ENCODE results near the gene PDGFC. TPM values are rescaled to one million over a fixed set of nuclear protein-coding genes. Genes with fewer than 3 reads are reported as not detected.

The PDGFC gene
- total and polyA plus RNA-seq, 8 donors, result 4.9 to 39.8 (median 10.8) TPM

DNA sequence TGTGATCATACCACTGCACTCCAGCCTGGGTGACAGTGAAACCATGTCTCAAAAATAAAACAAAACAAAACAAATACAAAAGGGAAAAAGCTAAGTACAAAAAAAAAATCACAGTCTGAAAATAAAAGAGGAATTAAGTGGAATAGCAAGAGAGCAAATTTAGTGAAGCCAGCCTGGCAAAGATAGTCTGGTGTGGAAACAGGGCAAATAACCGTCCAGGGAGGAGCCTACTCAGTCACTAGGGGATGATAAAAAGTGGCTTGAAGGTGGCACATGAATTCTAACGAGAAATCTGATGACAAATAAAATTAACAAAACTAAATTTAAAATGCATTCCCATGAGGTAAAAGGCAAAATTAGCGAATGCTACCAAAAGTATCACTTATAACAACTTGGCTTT is 8.2 kb downstream of the PDGFC start:
- intact Hi-C loops (cut with DNase I; ENCODE audit: low total_unique reads), result no loop called here
- no peak for DNase-seq
- TF ChIP-seq, protein P1, sequence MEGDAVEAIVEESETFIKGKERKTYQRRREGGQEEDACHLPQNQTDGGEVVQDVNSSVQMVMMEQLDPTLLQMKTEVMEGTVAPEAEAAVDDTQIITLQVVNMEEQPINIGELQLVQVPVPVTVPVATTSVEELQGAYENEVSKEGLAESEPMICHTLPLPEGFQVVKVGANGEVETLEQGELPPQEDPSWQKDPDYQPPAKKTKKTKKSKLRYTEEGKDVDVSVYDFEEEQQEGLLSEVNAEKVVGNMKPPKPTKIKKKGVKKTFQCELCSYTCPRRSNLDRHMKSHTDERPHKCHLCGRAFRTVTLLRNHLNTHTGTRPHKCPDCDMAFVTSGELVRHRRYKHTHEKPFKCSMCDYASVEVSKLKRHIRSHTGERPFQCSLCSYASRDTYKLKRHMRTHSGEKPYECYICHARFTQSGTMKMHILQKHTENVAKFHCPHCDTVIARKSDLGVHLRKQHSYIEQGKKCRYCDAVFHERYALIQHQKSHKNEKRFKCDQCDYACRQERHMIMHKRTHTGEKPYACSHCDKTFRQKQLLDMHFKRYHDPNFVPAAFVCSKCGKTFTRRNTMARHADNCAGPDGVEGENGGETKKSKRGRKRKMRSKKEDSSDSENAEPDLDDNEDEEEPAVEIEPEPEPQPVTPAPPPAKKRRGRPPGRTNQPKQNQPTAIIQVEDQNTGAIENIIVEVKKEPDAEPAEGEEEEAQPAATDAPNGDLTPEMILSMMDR (IDR thresholded peaks at IDR 0.05), result no peak
- no peak for TF ChIP-seq POLR2AphosphoS5 (IDR thresholded peaks at IDR 0.05)
- TF ChIP-seq EP300 (IDR thresholded peaks at IDR 0.05), result no peak
- no peak for TF ChIP-seq POLR2A (IDR thresholded peaks at IDR 0.05)
- 59 to 84% (median 75%) methylated on average over 3 of the region's 3 CpGs for WGBS, 5 donors
- no peak overlapping the region for H3K4me3 ChIP-seq
- no peaks in the 10 kb centered on the region for H3K36me3 ChIP-seq
- H3K27ac ChIP-seq, result peak overlapping the region in 3 of 5 donors; percentile 62 to 75 (median 63)
- H3K4me1 ChIP-seq, result peaks cover 0 to 73% (median 38%) of the 10 kb centered on the region in 4 donors
- H3K27me3 ChIP-seq, result no peaks in the 10 kb centered on the region
- no peaks in the 10 kb centered on the region for H3K9me3 ChIP-seq

DNA sequence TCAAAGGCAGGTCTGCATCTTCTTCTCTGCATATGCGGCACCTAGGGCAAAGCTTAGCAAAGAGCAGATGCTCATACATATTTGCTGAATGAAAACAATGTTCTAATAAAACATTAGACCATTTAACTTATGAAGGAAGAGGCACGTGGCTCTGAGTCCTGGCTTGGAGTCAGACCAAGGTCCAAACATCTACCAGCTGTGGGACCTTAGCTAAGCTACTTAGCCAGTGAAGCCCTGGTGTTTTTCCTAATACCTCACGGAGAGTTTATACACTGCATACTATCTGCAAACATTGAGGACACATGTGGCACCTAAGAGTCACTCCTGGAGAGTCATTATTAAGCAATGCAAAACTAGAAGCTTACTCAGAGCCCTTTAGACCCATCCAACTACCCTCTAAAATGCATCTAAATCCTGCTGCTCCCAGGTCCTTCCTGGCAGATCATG is 9.0 kb downstream of the PDGFC start:
- H3K9me3 ChIP-seq, result no peaks in the 10 kb centered on the region
- 16 to 27% (median 22%) methylated on average over 3 of the region's 3 CpGs for WGBS, 5 donors
- H3K4me3 ChIP-seq, result no peak overlapping the region
- TF ChIP-seq, protein P1 (IDR thresholded peaks at IDR 0.05), result no peak
- peak in 1 of 3 donors; percentile 68 for TF ChIP-seq POLR2AphosphoS5 (IDR thresholded peaks at IDR 0.05)
- no peaks in the 10 kb centered on the region for H3K27me3 ChIP-seq
- no peaks in the 10 kb centered on the region for H3K36me3 ChIP-seq
- intact Hi-C loops (cut with DNase I; ENCODE audit: low total_unique reads), result no loop called here
- peak overlapping the region in 4 of 5 donors; percentile 39 to 75 (median 62) for H3K27ac ChIP-seq
- H3K4me1 ChIP-seq, result peaks cover 3 to 73% (median 40%) of the 10 kb centered on the region in 4 donors
- peak; percentile 60 to 69 for DNase-seq

DNA sequence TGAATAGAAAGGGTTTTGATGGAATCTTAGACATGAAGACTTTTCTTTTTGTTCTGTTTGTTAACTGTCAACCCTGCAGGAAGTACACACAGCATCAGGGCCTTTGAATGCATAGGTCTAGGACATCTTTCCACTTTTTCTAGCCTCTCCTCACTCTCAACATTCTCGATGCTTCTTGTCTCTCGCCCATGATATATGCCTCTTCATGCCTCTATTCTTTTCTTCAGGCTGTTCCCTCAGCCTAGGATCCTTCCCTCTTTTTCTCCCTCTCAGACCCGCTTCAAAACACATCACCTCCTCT is 9.6 kb downstream of the PDGFC start:
- Histone ChIP-seq H3K27me3 (no peaks in the 10 kb centered on the region), H3K36me3 (no peaks in the 10 kb centered on the region), H3K4me1 (peaks cover 7 to 73% (median 40%) of the 10 kb centered on the region in 4 donors), H3K4me3 (no peak overlapping the region), H3K9me3 (no peaks in the 10 kb centered on the region), H3K27ac (peak overlapping the region in 4 of 5 donors; percentile 39 to 75 (median 62))
- 57 to 83% (median 75%) methylated on average over 3 of the region's 3 CpGs for WGBS, 5 donors
- intact Hi-C loops (cut with DNase I; ENCODE audit: low total_unique reads), result no loop called here
- TF ChIP-seq, protein P1 (IDR thresholded peaks at IDR 0.05), result no peak
- TF ChIP-seq EP300 (IDR thresholded peaks at IDR 0.05) (no peak), POLR2A (IDR thresholded peaks at IDR 0.05) (no peak), POLR2AphosphoS5 (IDR thresholded peaks at IDR 0.05) (no peak)
- DNase-seq, result no peak

DNA sequence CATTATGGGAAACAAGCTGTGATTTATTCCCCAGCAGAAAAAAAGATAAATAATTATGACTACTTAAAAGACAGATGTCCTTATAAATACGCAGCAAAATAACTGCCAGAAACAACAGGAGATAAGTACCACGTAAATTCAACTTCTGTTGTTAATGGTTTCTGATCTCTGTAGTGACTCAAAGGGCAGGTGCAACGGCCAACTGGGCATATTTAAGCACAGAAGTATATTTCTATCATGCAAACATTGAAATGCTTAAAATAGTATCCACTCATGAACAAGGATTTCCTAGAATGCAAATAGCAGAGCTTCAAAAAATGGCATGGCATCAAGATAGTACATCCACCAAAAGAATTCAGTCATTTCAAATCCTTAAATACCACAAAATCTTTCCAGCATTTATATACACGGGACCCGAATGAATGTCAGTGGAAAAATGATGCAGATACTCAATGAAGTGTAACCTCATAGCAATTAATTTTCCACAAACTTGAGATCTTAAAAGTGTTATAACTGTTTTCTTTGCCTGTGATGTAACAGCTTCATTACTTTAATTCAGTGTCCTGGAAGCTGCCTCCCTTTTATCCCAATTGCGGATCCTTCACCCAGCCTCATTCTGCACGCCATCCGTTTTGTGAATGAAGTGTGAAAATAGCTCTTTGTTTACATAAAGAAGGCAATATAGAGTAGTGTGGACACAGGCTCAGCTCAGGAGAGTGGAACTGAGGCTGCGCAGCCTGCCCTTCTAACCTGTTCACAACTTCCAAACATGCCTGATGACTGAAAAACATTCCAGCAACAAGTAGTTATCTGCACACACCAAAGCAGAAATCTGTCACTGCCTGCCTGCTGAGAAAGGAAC is 10.2 kb downstream of the PDGFC start:
- intact Hi-C loops (cut with DNase I; ENCODE audit: low total_unique reads), result no loop called here
- DNase-seq, result no peak
- TF ChIP-seq, protein P1 (IDR thresholded peaks at IDR 0.05), result no peak
- TF ChIP-seq POLR2A (IDR thresholded peaks at IDR 0.05), result no peak
- no peak for TF ChIP-seq POLR2AphosphoS5 (IDR thresholded peaks at IDR 0.05)
- no peak for TF ChIP-seq EP300 (IDR thresholded peaks at IDR 0.05)
- Histone ChIP-seq H3K9me3 (no peaks in the 10 kb centered on the region), H3K4me3 (no peak overlapping the region), H3K27ac (peak overlapping the region in 4 of 5 donors; percentile 39 to 75 (median 62)), H3K4me1 (peaks cover 10 to 73% (median 42%) of the 10 kb centered on the region in 4 donors), H3K36me3 (no peaks in the 10 kb centered on the region), H3K27me3 (no peaks in the 10 kb centered on the region)
- WGBS, 5 donors, result 56 to 63% (median 62%) methylated on average over 9 of the region's 9 CpGs

Measured in stomach (tissue), 9 donors.